H9 (cell line): ENCODE results near the gene CDH13. TPM values are rescaled to one million over a fixed set of nuclear protein-coding genes. Genes with fewer than 3 reads are reported as not detected.

Source experiments
- DNase-seq: peaks from one replicate; pipeline ENCODE4 v3.0.0-alpha.2; 2017
- H2AFZ ChIP-seq: one replicate; pipeline ENCODE4 v1.6.1; 2013; ENCODE audit warnings: mild to moderate bottlenecking, low read length, control low read depth, moderate library complexity
- H2AK5ac ChIP-seq: 2 replicates; pipeline ENCODE4 v1.6.1; 2013; ENCODE audit warnings: low read length, control low read depth, mixed read lengths; ENCODE audit not compliant: insufficient read length
- H2BK120ac ChIP-seq: one replicate; pipeline ENCODE4 v1.6.1; 2013; ENCODE audit warnings: low read depth, mild to moderate bottlenecking, low read length, control low read depth, inconsistent platforms; ENCODE audit not compliant: poor library complexity, severe bottlenecking
- H2BK12ac ChIP-seq: 2 replicates; pipeline ENCODE4 v1.6.1; 2013; ENCODE audit warnings: low read length, control low read depth, mixed read lengths, low read depth; ENCODE audit not compliant: insufficient read length
- H2BK15ac ChIP-seq: 2 replicates; pipeline ENCODE4 v1.6.1; 2013; ENCODE audit warnings: low read depth, low read length, control low read depth
- H2BK20ac ChIP-seq: one replicate; pipeline ENCODE4 v1.6.1; 2013; ENCODE audit warnings: low read depth, mild to moderate bottlenecking, low read length, control low read depth, inconsistent platforms; ENCODE audit not compliant: poor library complexity, severe bottlenecking
- H2BK5ac ChIP-seq: 2 replicates; pipeline ENCODE4 v1.6.1; 2013; ENCODE audit warnings: low read length, control low read depth, mixed read lengths; ENCODE audit not compliant: insufficient read length
- H3K14ac ChIP-seq: 2 replicates; pipeline ENCODE4 v1.6.1; 2013; ENCODE audit warnings: low read length, control low read depth; ENCODE audit not compliant: insufficient read depth
- H3K18ac ChIP-seq: 2 replicates; pipeline ENCODE4 v1.6.1; 2013; ENCODE audit warnings: low read depth, mild to moderate bottlenecking, mixed read lengths, low read length, control low read depth; ENCODE audit not compliant: insufficient read length
- H3K23ac ChIP-seq: 2 replicates; pipeline ENCODE4 v1.6.1; 2013; ENCODE audit warnings: low read length, control low read depth, mixed read lengths, low read depth; ENCODE audit not compliant: insufficient read length
- H3K23me2 ChIP-seq: 2 replicates; pipeline ENCODE4 v1.6.1; 2013; ENCODE audit warnings: low read depth, mild to moderate bottlenecking, mixed read lengths, low read length, control low read depth; ENCODE audit not compliant: insufficient read length, poor library complexity, severe bottlenecking
- H3K27ac ChIP-seq: 2 replicates; pipeline ENCODE4 v1.5.1; 2013; ENCODE audit warnings: low read length, control low read depth, mixed read lengths, low read depth; ENCODE audit not compliant: insufficient read length
- H3K27me3 ChIP-seq: 2 replicates; pipeline ENCODE4 v1.6.1; 2013; ENCODE audit warnings: low read length, control low read depth, inconsistent platforms; ENCODE audit not compliant: insufficient read depth
- H3K4ac ChIP-seq: 2 replicates; pipeline ENCODE4 v1.6.1; 2013; ENCODE audit warnings: low read depth, mild to moderate bottlenecking, control low read depth, inconsistent platforms, low read length, moderate library complexity
- H3K4me1 ChIP-seq: 2 replicates; pipeline ENCODE4 v1.6.1; 2013; ENCODE audit warnings: low read length, control low read depth, inconsistent platforms; ENCODE audit not compliant: insufficient read depth
- H3K4me2 ChIP-seq: 2 replicates; pipeline ENCODE4 v1.6.1; 2013; ENCODE audit warnings: low read length, control low read depth, mixed read lengths; ENCODE audit not compliant: insufficient read length, insufficient read depth
- H3K56ac ChIP-seq: 2 replicates; pipeline ENCODE4 v1.6.1; 2013; ENCODE audit warnings: low read depth, mild to moderate bottlenecking, mixed read lengths, low read length, control low read depth; ENCODE audit not compliant: insufficient read length
- H3K79me1 ChIP-seq: 2 replicates; pipeline ENCODE4 v1.6.1; 2013; ENCODE audit warnings: low read depth, mild to moderate bottlenecking, moderate library complexity, low read length, control low read depth, inconsistent platforms; ENCODE audit not compliant: insufficient read depth, poor library complexity, severe bottlenecking
- H3K79me2 ChIP-seq: 2 replicates; pipeline ENCODE4 v1.6.1; 2013; ENCODE audit warnings: low read length, control low read depth, inconsistent platforms; ENCODE audit not compliant: insufficient read depth
- H3K9ac ChIP-seq: 2 replicates; pipeline ENCODE4 v1.6.1; 2013; ENCODE audit warnings: low read length, control low read depth, mixed read lengths; ENCODE audit not compliant: insufficient read length; ENCODE audit errors: extremely low read depth
- H3K9me3 ChIP-seq: one replicate; pipeline ENCODE4 v1.6.1; 2013; ENCODE audit warnings: low read depth, low read length, inconsistent platforms; ENCODE audit not compliant: control insufficient read depth
- H3T11ph ChIP-seq: one replicate; pipeline ENCODE4 v1.6.1; 2013; ENCODE audit warnings: mild to moderate bottlenecking, low read length, control low read depth, inconsistent platforms
- H4K20me1 ChIP-seq: one replicate; pipeline ENCODE4 v1.6.1; 2013; ENCODE audit not compliant: control insufficient read depth, insufficient read length, insufficient read depth
- H4K5ac ChIP-seq: 2 replicates; pipeline ENCODE4 v1.6.1; 2013; ENCODE audit warnings: low read depth, mild to moderate bottlenecking, mixed read lengths, low read length, control low read depth; ENCODE audit not compliant: insufficient read length
- H4K8ac ChIP-seq: replicated peaks from 2 replicates; pipeline ENCODE4 v1.6.1; 2013; ENCODE audit warnings: low read length, control low read depth, mixed read lengths, low read depth; ENCODE audit not compliant: insufficient read length
- H4K91ac ChIP-seq: 2 replicates; pipeline ENCODE4 v1.6.1; 2013; ENCODE audit warnings: low read depth, mild to moderate bottlenecking, moderate library complexity, mixed read lengths, low read length, control low read depth; ENCODE audit not compliant: insufficient read length
- H3K27ac Mint-ChIP-seq, 3 experiments: 2 replicates in 2 of 3; 3 replicates in 1 of 3; pipeline ENCODE4 v1.8.0; 2020 to 2021; ENCODE audit warnings: mixed read lengths in 3 of 3, mild to moderate bottlenecking in 1 of 3, moderate library complexity in 1 of 3
- H3K27me3 Mint-ChIP-seq: 2 replicates; pipeline ENCODE4 v1.8.0; 2021; ENCODE audit warnings: low read depth, mild to moderate bottlenecking, moderate library complexity, mixed read lengths
- H3K36me3 Mint-ChIP-seq, 3 experiments: 2 replicates in 2 of 3; 3 replicates in 1 of 3; pipeline ENCODE4 v1.8.0; 2020 to 2021; ENCODE audit warnings: low read depth in 3 of 3, mixed read lengths in 3 of 3; ENCODE audit not compliant: insufficient read depth in 1 of 3
- H3K4me1 Mint-ChIP-seq, 2 experiments: 2 replicates each; pipeline ENCODE4 v1.8.0; 2020; ENCODE audit warnings: mixed read lengths in 2 of 2
- H3K4me3 Mint-ChIP-seq, 2 experiments: 2 replicates in 1 of 2; 3 replicates in 1 of 2; pipeline ENCODE4 v1.8.0; 2020 to 2021; ENCODE audit warnings: mild to moderate bottlenecking in 2 of 2, mixed read lengths in 2 of 2, moderate library complexity in 1 of 2
- H3K9me3 Mint-ChIP-seq, 2 experiments: 2 replicates in 1 of 2; 3 replicates in 1 of 2; pipeline ENCODE4 v1.8.0; 2020; ENCODE audit warnings: mild to moderate bottlenecking in 2 of 2, mixed read lengths in 2 of 2, moderate library complexity in 1 of 2
- CTCF ChIP-seq: fragments of 200-600 bp; sonication (generic); conservative IDR thresholded peaks from 3 replicates; pipeline ENCODE4 v1.8.0; 2021; ENCODE audit warnings: antibody characterized with exemption, mild to moderate bottlenecking
- WGBS: extraction: QIAGEN DNeasy Blood & Tissue Kit; methylation state at CpG from one replicate; pipeline ENCODE4 v1.1.7; 2013; ENCODE audit warnings: missing lambda C conversion rate, low lambda C conversion rate, mixed read lengths; ENCODE audit not compliant: insufficient read length; ENCODE audit errors: extremely low coverage; 5-methylcytosine and 5-hydroxymethylcytosine counted together
- total RNA-seq: library from RNA; stranded (reverse); gene quantifications from 2 replicates; pipeline ENCODE4 v1.2.1, GENCODE V29; 2021

Gene CDH13
- total RNA-seq, 1 experiment from 2014 or later = 1.5 TPM

- no peaks in the 10 kb centered on the region for H3K79me2 ChIP-seq
- Mint-ChIP-seq H3K9me3 (no peaks in the 10 kb centered on the region), H3K4me1 (peaks cover 15 to 19% of the 10 kb centered on the region in 2 experiments), H3K27ac (no peak overlapping the region), H3K36me3 (no peaks in the 10 kb centered on the region), H3K27me3 (peaks cover 7% of the 10 kb centered on the region), H3K4me3 (no peak overlapping the region)
- no peaks in the 10 kb centered on the region for H4K20me1 ChIP-seq
- H3K18ac ChIP-seq = no peak overlapping the region
- no peak overlapping the region for H3K56ac ChIP-seq
- H2BK20ac ChIP-seq = no peak overlapping the region
- no peak overlapping the region for H4K8ac ChIP-seq
- no peaks in the 10 kb centered on the region for H3K9me3 ChIP-seq
- H4K91ac ChIP-seq = no peak overlapping the region
- no peak for TF ChIP-seq CTCF
- H3K27me3 ChIP-seq = no peaks in the 10 kb centered on the region
- no peak overlapping the region for H2AFZ ChIP-seq
- H3K4me1 ChIP-seq = no peaks in the 10 kb centered on the region; the same call in 1 of the 2 replicates
- no peak overlapping the region for H3K14ac ChIP-seq
- H3T11ph ChIP-seq = no peak overlapping the region
- no peaks in the 10 kb centered on the region for H3K23me2 ChIP-seq
- WGBS = no CpG with 5 or more reads among the region's 9 CpGs
- no peak overlapping the region for H2BK120ac ChIP-seq
- no peak overlapping the region for H3K4me2 ChIP-seq
- H4K5ac ChIP-seq = no peak overlapping the region
- no peak overlapping the region for H3K9ac ChIP-seq
- H2BK12ac ChIP-seq = no peak overlapping the region
- no peak overlapping the region for H3K27ac ChIP-seq
- no peak overlapping the region for H2AK5ac ChIP-seq
- no peak overlapping the region for H2BK15ac ChIP-seq
- no peaks in the 10 kb centered on the region for H3K79me1 ChIP-seq
- no peak overlapping the region for H3K23ac ChIP-seq
- no peak overlapping the region for H2BK5ac ChIP-seq
- no peak for DNase-seq
- H3K4ac ChIP-seq = no peak overlapping the region
Observed at GRCh38 chr16:83247767-83248372, 621.1 kb downstream of the CDH13 start.
